GM19351 (cell line): ENCODE data around the gene NUP43.
"Not testable (repeated sequence)": the region's sequence is repeated elsewhere in the genome, so short reads cannot be mapped to it uniquely, and the experiment has no call there.

Experiments
- ATAC-seq: cut with Tn5 transposase; IDR thresholded peaks from one replicate; pipeline ENCODE4 v1.9.1; 2021; ENCODE audit warnings: mild to moderate bottlenecking, moderate library complexity; ENCODE audit not compliant: unreplicated experiment

NUP43 gene

GRCh38 chr6:149749594-149750135 lies 3.3 kb upstream of the NUP43 start, which contains the start of gene PCMT1:
TSS of gene PCMT1 (plus strand) at chr6:149749741. CDS start at chr6:149749902, 161 bp downstream.
- peak; percentile 82 for ATAC-seq

- peak; percentile 2 for ATAC-seq
Measured at GRCh38 chr6:149749082-149749593, 2.8 kb upstream of the NUP43 start.

GRCh38 chr6:149745252-149745651 lies 1.1 kb downstream of the NUP43 start:
- not testable (repeated sequence) for ATAC-seq

- ATAC-seq: no peak
Measured at GRCh38 chr6:149734915-149735314, 11.4 kb downstream of the NUP43 start.

GRCh38 chr6:149733089-149733720 lies 13.1 kb downstream of the NUP43 start:
- no peak for ATAC-seq

GRCh38 chr6:149729824-149730223 lies 16.5 kb downstream of the NUP43 start:
- ATAC-seq: no peak

GRCh38 chr6:149728499-149729234 lies 17.7 kb downstream of the NUP43 start:
- no peak for ATAC-seq

- ATAC-seq: no peak
Measured at GRCh38 chr6:149727793-149728498, 18.4 kb downstream of the NUP43 start.

- ATAC-seq: no peak
Measured at GRCh38 chr6:149725785-149726184, 20.5 kb downstream of the NUP43 start.

GRCh38 chr6:149723771-149724417 lies 22.4 kb downstream of the NUP43 start:
- no peak for ATAC-seq

- no peak for ATAC-seq
Measured at GRCh38 chr6:149723262-149723661, 23.1 kb downstream of the NUP43 start.

GRCh38 chr6:149719531-149719930 lies 26.8 kb downstream of the NUP43 start:
- no peak for ATAC-seq

GRCh38 chr6:149717588-149718458 lies 28.5 kb downstream of the NUP43 start, which contains the start of gene LATS1:
TSS of gene LATS1 (minus strand) at chr6:149718101. CDS start at chr6:149702126, 15,975 bp downstream.
- peak; percentile 90 for ATAC-seq

- ATAC-seq: no peak
Measured at GRCh38 chr6:149717255-149717587, 29.1 kb downstream of the NUP43 start.

GRCh38 chr6:149716181-149716963 lies 30.0 kb downstream of the NUP43 start:
- ATAC-seq: no peak

- no peak for ATAC-seq
Measured at GRCh38 chr6:149714442-149714841, 31.9 kb downstream of the NUP43 start.

GRCh38 chr6:149711711-149712110 lies 34.6 kb downstream of the NUP43 start:
- no peak for ATAC-seq

GRCh38 chr6:149701714-149702113 lies 44.6 kb downstream of the NUP43 start:
- ATAC-seq: no peak

GRCh38 chr6:149699150-149699549 lies 47.2 kb downstream of the NUP43 start:
- no peak for ATAC-seq
